ENCODE data around the gene ANGPTL8. TPM values are rescaled to one million over a fixed set of nuclear protein-coding genes. Genes with fewer than 3 reads are reported as not detected.

ANGPTL8 gene
- total RNA-seq, 1 donor from 2014 or later: not detected

GRCh38 chr19:11261431-11261970, 22.1 kb downstream of the ANGPTL8 start:
- no peak for DNase-seq

GRCh38 chr19:11261971-11262839, 22.8 kb downstream of the ANGPTL8 start, which contains the start of gene DOCK6:
TSS of gene DOCK6 (minus strand) at chr19:11262524. CDS start at chr19:11262440, 84 bp downstream.
- no peak for DNase-seq

DNA sequence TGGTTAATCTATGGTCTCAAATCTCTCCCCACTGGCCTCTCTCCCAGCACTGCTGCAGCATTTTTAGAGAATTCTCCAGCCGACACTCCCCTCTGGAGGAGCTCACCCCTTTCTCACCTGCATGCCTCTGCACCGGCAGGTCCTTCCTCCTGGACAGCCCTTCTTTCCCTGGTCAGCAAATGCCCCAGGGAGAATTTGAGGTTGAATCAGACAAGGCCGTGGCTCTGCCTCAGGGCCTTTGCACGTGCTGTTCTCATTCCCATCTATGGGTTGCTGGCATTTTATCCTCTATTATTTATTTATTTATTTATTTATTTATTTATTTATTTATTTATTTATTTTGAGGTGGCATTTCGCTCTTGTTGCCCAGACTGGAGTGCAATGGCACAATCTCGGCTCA, 24.3 kb downstream of the ANGPTL8 start:
- no peak for DNase-seq

DNA sequence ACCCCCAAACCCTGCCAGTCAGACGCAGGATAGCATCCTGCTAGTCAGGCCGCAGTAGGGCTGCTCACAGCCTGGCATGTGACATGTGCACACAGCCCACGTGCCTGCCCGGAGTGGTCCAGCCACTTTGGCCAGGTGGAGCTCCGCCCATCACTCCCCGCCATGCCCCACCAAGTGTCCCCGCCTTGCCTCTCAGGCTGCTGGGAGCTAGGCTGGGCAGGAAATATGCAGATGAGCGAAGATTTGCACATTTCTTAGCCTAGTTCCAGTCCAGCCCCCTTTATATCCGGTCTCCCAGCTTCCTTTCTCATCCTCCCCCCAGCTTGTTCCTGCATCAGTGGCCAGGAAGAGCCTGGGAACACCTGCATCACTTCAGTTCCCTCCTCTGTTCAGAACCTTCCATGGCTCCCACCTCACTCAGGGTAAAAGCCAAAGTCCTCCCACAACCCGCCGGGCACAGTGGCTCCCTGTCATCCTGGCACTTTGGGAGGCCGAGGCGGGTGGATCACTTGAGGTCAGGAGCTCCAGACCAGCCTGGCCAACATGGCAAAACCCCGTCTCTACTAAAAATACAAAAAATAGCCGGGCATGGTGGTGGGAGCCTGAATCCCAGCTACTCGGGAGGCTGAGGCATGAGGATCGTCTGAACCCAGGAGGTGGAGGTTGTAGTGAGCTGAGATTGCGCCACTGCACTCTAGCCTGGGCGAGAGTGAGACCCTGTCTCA, 25.2 kb downstream of the ANGPTL8 start:
- no peak for DNase-seq

GRCh38 chr19:11265177-11265784, 25.9 kb downstream of the ANGPTL8 start:
- no peak for DNase-seq

- no peak for DNase-seq
These were observed 26.4 kb downstream of the ANGPTL8 start for GRCh38 chr19:11265785-11266236.

- DNase-seq: no peak
These were observed 28.1 kb downstream of the ANGPTL8 start for GRCh38 chr19:11267316-11268085.

DNA sequence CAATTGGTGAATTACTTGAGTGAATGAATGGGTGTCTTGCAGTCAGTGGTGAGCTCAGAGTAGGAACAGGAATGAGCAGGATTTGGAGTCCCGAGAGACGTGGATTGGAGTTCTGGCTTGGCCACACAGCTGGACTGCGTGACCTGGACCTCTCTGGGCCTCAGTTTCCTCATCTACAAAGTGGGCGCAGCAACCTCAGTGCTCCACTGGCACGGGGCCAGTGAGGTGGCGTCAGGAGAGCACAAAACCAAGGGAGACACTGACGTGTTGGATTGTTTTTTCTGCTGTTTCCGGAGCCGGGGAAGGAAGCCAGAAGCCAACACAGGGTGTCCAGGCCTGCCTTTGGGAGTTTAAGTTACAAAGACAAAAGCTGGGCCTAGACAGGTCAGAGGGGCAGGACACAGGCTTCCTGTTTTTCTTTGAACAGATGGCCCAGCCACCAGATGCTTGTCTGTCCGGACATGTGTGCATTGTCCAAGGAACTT, 29.4 kb downstream of the ANGPTL8 start:
- no peak for DNase-seq

GRCh38 chr19:11269408-11269807, 30.0 kb downstream of the ANGPTL8 start:
- no peak for DNase-seq

DNA sequence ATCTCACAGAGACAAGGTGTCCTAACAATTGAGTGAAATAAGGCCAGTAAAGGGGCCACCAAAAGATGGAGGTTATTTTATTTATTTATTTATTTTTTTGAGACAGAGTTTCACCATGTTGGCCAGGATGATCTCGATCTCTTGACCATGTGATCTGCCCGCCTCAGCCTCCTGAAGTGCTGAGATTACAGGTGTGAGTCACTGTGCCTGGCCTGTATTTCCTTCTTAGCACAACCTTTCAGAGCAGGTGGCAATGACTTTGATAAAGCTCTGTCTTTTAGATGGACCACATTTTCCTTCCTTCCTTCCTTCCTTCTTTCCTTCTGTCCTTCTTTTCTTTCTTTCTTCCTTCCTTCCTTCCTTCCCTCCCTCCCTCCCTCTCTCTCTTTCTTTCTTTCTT, 33.9 kb downstream of the ANGPTL8 start:
- no peak for DNase-seq

DNA sequence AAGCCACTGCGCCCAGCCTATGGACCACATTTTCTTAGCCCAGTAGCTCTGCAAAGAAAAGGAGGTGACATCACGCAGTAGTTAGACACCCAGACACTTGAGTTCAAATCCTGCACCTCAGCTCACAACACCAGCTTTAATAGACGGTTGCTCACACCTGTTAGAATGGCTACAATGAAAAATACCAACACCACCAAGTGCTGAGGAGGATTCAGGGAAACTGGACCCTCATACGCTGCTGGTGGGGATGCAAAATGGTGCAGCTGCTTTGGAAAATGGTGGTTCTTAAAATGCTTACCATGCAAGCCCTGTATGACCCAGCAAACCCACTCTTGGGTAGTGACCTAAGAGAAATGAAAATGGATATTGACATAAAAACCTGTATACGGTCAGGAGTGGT, 34.6 kb downstream of the ANGPTL8 start:
- no peak for DNase-seq

GRCh38 chr19:11274533-11275086, 35.2 kb downstream of the ANGPTL8 start:
- DNase-seq: no peak

- no peak for DNase-seq
These were observed 39.3 kb downstream of the ANGPTL8 start for GRCh38 chr19:11278670-11279069.

- DNase-seq: no peak
These were observed 40.3 kb downstream of the ANGPTL8 start for GRCh38 chr19:11279505-11280236.

DNA sequence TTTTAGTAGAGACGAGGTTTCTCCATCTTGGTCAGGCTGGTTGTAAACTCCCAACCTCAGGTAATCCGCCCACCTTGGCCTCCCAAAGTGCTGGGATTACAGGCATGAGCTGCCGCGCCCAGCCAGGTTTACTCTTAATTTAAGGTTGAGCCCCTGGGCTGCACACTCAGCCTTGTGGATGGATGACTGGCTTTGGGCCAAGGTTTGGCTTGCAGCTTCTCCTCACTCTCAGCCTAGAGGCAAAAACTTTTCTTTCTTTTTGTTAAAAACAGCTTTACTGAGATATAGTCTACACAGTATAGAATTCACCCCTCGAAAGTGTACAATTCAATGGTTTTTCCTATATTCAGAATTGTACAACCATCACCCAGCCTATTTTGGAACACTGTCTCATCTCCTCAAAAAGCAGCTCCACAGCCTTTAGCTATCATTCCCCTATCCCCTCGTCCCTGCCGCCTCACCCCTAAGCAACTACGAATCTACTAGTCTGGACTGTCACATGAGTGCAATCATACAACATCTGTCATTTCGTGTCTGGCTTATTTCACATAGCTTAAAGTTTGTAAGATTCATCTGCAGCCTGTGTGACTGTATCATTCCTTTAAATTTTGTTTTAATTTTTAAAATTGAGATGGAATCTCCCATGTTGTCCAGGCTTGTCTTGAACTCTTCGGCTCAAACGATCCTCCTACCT, 42.1 kb downstream of the ANGPTL8 start:
- no peak for DNase-seq

DNA sequence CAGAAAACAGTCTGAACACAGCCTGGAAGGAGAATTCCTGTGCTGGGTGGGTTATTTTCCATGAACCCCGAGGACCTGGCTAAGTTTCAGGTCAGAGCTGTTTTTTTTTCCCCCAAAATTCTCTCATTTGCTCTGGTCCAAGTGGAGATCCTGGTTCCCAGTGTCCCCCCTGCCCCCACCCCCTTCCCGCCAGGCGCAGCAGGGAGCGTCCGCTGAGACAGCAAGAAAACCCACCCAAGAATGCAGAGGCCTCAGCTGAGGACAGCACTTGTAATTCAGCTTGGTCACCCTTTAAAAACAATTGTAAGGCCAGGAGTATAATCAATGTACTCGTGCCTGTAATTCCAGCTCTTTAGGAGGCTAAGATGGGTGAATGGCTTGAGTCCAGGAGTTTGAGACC, 45.1 kb downstream of the ANGPTL8 start:
- DNase-seq: no peak

DNA sequence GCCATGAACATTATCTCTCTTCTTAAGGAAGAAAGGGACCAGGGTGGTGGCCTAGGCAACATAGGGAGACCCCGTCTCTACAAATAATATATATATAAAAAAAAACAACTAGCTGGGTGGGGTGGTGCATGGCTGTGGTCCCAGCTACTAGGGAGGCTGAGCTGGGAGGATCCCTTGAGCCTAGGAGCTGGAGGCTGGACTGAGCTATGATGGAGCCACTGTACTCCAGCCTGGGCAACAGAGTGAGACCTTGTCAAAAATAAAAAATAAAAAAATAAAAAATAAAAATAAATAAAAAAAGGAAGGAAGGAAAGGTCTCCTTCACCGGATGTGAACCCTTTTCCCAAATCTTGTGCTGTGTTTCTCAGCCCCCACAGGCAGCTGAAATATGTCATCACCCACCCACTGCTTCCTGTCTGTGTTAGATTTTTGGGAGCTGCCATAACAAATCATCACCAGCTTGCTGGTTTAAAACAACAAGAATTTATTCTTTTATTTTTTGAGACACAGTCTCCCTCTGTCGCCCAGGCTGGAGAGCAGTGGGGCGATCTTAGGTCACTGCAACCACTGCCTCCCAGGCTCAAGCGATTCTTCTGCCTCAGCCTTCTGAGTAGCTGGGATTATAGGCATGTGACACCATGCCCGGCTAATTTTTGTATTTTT, 47.0 kb downstream of the ANGPTL8 start:
- no peak for DNase-seq

DNA sequence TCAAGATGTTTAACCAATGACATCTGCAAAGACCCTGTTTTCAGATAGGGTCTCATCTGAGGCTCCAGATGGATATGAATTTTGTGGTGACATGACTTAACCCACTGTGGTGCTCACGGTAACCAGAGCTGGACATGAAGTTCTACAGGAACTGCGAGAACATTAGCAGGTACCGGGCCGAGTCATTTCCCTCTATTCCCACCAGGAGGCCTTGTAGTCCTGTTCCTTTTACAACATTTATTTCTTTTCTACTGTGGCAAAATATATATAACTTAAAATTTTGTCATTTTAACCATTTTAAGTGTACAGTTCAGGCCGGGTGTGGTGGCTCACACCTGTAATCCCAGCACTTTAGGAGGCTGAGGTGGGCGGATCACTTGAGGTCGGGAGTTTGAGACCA, 48.9 kb downstream of the ANGPTL8 start:
- no peak for DNase-seq

- no peak for DNase-seq
These were observed 50.8 kb downstream of the ANGPTL8 start for GRCh38 chr19:11290256-11290655.

DNA sequence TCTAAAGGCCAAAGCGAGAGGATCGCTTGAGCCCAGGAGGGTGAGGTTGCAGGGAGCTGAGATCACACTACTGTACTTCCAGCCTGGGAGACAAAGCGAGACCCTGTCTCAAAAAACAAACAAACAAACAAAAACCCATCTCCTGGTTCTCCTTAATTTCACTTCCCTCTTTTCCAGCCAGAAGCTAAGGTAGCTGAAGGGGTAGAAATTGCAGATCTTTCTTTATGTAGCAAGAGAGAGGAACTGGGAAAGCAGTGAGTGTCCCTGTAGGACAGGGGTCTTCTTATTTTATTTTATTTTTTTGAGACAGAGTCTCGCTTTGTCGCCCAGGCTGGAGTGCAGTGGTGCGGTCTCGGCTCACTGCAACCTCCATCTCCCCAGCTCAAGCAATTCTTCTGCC, 52.0 kb downstream of the ANGPTL8 start:
- no peak for DNase-seq

All from occipital lobe (tissue), 2 donors.